GM19397 (cell line): ENCODE measurements around the gene KRT71.
"Not testable (repeated sequence)": the region's sequence is repeated elsewhere in the genome, so short reads cannot be mapped to it uniquely, and the experiment has no call there.

ENCODE experiments used
- ATAC-seq: cut with Tn5 transposase; IDR thresholded peaks from one replicate; pipeline ENCODE4 v1.9.1; 2021; ENCODE audit warnings: mild to moderate bottlenecking, moderate library complexity; ENCODE audit not compliant: unreplicated experiment

KRT71 gene

DNA sequence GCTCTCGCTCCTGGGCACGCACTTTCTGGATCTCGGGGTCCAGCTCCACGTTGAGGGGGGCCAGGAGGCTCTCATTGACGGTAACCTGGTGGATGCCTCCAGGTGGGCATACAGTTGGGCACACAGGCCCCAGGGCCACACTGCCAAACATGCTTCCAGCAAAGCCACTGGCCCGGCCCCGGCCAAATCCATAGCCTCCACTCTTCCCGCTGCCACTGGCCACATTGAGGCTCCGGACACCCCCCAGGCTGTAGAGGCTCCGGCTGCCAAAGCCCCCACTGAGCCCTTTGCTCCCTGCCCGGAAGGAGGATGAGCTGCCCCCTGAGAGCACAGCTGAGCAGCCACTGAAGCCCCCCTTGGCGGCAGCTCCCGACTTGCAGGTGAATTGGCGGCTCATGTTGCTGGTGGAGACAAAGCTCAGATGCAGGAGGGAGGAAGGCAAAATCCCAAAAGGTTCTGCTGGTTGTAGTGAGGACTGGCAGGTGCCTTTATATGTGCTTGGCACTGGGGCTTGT, at the start of gene KRT71:
Gene KRT71, minus strand, starts transcription at position 465 of the 515 bp plus-strand sequence. Its CDS starts 68 bp downstream, at position 397.
- no peak for ATAC-seq

DNA sequence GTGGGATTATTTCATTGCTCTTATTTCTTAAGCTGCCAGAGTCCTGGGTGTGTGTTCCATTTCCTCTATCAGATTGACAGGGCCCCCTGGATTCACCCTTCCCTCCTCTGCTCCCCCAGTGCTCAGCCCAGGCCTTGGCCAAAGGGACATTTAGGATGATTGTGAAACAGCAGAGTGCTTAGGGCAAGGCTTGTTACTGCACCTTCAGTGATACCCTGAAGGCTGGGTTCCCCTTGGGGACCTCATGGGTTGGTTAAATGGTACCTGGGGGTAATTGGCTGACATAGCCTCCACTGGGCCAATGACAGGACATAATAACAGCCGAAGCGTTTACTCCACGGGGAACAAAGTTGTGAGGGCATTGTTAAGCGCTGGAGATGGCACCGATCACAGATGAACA, 49.6 kb upstream of the KRT71 start:
- no peak for ATAC-seq

DNA sequence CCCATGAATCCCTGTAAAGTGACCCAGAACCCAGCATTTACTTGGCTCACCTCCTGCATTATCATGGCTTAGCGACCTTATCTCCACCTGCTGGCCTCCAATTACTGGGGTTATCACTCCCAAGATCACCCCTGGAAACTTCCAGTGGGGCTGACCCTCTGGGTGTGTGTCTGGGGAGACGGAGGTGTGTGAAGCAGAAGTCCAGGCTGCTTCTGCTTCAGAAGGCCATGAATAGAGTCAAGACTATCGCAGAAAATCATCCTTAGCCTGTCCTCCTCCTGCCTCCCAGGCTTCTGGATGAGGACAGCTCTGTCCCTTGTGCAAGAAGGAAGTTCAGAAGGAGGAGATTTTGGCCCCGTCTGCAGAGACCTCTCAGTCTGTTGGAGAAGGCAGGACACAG, 48.7 kb upstream of the KRT71 start:
- no peak for ATAC-seq

DNA sequence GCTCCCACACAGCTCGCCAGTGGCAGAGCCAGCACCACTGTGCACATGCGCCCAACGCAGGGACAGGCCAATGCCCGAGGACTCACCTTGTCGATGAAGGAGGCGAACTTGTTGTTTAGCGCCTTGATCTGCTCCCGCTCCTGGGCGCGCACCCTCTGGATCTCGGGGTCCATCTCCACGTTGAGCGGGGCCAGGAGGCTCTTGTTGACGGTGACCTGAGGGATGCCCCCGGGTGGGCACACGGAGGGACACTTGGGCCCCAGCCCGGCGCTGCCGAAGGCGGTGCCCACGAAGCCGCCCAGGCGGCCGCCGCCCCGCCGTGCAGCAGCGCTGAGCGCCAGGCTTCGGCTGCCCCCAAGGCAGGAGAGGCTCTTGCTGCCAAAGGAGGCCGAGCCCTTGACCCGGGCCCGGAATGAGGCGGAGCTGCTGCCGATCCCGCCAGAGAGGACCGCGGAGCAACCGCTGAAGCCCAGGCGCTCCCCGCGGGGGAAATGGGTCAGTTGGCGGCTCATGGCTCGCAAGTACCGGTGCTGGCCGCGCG, 48.1 kb upstream of the KRT71 start, which contains the start of gene KRT72:
Gene KRT72, minus strand, starts transcription at position 523 of the 541 bp plus-strand sequence. Its CDS starts 11 bp downstream, at position 512.
- no peak for ATAC-seq

DNA sequence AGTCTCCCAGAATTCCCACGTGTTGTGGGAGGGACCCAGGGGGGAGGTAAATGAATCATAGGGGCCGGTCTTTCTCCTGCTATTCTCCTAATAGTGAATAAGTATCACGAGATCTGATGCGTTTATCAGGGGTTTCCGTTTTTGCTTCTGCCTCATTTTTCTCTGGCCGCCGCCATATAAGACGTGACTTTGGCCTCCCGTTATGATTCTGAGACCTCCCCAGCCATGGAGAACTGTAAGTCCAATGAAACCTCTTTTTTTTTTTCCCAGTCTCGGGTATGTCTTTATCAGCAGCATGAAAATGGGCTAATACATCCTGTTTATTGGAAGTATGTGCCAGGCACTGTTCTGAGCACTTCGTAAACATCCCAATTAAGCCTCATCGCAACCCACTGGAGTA, 47.5 kb upstream of the KRT71 start:
- ATAC-seq, result no peak

DNA sequence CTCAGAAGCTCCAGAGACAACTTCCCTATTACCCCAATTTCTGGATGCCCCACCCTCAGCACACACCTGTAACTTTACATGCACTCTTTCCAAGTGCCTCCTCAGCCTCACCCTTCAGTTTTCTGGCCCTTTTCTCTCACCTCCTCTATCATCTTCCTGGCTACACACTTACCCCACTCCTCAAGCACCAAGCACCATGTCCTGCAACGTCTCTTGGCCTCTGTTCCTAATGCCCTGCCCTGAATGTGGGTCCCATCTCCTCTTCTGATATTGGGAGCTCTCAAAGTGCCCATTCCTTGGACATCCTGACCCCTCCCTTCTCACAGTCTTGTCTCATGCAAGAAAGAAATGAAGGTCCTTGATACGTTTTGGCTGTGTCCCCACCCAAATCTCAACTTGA, 47.1 kb upstream of the KRT71 start:
- ATAC-seq, result no peak

DNA sequence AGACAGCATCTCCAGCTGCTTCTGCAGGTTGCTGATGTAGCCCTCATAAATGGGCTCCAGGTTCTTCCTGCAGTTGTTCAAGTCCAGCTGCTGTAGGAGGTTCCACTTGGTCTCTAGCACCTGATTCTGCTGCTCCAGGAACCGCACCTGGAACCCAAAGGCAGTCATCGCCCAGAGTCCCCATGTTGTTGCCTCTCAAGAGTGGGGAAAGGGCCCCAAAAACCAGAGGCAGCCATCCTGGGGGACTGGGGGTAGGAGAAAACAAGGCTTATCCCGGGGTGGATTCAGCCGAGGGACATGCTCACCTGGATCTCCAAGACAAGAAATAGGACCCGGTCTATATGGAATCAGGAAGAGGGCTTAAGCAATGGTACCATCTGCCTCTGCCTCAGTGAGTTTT, 46.0 kb upstream of the KRT71 start:
- ATAC-seq, result no peak

DNA sequence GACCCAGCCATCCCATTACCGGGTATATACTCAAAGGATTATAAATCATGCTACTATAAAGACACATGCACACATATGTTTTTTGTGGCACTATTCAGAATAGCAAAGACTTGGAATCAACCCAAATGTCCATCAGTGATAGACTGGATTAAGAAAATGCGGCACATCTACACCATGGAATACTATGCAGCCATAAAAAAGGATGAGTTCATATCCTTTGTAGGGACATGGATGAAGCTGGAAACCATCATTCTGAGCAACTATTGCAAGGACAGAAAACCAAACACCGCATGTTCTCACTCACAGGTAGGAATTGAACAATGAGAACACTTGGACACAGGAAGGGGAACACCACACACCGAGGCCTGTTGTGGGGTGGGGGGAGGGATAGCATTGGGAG, 41.3 kb upstream of the KRT71 start:
- not testable (repeated sequence) for ATAC-seq

DNA sequence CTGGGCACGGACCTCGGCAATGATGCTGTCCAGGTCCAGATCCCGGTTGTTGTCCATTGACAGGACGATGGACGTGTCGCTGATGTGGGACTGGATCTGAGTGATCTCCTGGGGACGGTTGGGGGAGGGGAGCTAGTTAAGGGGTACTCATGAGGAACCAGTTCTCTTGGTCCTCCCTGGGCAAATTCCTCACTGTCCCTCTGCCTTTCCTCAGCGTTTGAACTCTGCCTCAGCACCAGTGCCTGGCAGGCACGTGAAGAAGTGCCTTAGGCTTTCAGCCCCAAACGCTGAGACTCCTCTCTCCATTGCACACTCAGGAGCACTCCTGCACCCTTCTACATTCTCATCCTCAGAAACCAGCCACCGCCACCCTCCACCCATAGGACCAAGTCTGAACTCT, 38.6 kb upstream of the KRT71 start:
- no peak for ATAC-seq

DNA sequence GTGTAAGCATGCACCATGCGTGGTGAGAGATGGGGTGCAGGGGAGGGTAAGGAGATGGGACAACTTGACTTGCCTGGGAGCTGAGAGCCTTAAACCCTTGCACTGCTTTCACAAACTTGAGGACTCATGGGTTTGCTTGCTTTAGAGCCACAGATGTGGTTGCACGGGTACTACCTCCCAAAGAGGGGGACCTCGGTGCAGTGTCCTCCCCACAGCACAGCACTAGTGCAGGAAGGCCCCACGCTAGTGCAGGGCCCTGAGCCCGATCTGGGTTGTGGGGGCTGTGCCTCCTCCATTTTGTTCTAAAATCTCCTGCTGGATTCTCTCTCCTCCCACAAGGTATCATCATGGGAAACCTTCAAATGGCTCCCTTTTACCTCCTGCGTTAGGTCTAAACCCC, 37.1 kb upstream of the KRT71 start:
- ATAC-seq, result no peak

DNA sequence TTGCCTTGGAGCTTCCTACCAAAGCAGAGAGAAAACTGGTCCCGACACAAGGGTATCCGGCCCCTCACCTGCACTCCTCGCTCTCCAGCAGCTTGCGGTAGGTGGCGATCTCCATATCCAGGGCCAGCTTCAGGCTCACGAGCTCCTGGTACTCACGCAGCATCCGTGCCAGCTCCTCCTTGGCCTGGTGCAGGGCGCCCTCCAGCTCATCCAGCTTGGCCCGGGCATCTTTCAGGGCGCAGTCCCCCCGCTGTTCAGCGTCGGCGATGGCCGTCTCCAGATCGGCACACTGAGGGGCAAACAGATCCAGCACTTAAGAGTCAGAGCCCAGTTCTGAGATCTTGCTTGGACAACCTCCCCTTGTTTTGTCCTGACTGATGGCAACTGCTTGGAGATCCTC, 34.6 kb upstream of the KRT71 start:
- ATAC-seq, result no peak

DNA sequence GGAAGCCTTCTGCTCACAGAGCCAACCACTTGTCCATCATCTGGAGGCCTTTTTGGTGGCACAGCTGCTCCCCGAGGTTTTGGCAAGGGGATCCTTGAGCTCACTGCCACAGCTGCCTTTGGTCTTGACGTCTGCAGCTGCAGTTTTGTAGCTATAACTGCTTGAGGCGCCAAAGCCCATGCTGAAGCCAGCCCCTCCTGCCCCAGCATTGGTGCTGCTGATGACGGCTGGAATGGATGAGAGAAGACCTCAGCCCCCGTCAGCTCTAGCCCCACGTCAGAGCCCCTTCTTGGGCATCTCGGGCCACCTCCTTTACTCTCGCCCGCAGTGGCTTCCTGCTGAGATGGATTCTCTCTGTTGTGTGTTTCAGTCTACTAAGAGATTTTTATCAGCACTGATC, 33.0 kb upstream of the KRT71 start:
- ATAC-seq, result no peak

DNA sequence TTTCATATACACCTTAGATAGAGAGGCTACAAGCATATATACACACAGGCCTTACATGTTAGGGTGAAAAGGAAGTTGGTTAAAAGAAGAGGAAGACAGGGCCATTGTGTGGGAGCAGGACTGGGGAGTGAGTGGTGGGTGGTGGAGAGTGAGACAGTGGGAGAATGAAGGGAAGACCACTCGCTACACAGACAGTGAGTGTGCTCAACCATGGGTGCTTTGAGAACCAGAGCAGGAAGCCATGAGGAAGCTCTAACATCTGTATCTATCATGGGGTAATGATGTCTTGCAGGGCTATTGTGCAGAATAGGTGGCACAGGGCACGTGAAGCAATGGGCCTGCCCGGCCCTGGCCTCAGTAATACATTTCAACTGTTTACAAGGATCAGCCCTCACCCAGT, 32.1 kb upstream of the KRT71 start:
- ATAC-seq, result no peak

DNA sequence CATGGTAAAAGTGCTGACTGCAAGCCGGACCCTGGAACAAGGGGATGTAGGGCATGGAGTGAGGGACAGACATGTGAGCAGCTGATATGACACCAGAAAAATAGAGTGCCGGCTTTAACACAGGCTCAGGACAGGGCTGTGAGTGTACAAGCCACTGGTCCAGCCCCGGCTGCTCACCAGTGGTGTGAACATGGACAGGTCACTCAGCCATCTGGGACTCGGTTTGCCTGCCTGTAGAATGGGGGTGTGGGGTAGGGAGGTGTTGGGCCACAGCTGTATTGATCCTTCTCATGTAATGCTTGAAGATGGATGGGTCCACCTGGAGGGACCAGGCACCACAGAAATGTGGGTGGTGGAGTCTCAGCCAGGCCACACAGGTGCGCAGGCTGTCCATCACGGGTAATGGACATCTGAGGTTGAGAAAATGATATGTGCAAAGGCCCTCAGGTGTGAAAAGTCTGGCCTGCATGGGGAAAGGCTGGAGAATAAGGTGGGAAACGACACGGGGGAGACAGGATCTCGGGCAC, 31.3 kb upstream of the KRT71 start:
- no peak for ATAC-seq

DNA sequence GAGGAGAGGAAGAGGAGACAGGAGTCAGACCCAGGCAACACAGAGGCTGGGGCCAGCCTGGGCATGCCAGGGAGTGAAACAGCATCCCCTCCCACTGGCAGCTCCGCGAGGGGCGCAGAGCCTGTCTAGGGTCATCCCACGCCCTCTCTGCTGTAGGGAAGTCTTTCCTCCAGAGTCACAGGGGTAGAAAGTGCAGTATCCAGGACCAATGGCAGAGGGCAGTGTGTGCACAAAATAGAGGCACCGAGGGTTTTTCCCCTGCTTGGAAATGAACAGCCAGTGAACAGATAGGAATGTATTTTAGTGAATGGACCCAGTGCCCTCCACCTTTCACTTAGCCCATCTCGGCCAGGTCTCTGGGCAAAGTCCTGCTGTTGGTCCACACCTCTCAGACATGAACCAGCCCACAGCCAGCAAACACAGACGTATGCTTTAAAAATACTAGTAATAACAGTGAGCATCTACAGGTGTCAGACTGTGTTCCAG, 30.1 kb upstream of the KRT71 start:
- no peak for ATAC-seq

DNA sequence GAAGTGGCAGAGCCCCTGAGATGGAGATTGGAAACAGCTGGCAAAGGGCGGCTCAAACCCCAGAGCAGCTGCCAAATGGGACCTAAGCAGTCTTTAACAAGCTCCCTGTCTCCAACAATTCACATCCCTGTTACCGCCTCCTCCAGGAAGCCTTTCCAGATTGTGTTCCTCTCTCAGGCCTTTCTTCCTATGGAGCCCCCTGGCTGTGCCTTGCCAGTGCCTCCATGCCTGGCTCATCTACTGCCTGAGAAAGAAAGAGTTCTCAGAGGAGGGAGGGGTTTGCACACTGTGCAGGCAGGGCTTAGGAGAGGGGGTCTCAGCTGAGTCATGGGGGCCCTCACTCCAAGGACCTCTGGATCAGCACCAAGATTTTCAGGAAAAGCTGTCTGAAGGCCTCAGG, 29.5 kb upstream of the KRT71 start:
- ATAC-seq, result no peak

DNA sequence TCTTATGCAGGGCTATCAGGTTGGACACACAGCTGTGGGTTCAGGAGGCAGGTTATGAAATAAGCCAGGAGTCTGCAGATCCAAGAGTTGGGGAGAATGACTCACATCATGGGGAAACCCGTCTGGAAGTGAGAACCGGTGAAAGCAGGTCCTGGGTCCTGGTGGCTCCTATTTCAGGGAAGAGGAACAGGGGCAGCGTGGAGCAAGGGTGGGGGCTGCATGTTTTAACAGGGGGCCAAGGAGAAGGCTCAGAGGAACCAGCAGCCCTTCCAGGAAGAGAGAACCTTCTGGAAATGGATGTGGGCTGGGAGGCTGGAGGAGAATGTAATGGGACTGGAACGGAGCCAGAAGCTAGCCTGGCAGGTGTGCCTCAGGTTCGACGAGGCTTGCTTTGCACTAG, 28.5 kb upstream of the KRT71 start:
- no peak for ATAC-seq

DNA sequence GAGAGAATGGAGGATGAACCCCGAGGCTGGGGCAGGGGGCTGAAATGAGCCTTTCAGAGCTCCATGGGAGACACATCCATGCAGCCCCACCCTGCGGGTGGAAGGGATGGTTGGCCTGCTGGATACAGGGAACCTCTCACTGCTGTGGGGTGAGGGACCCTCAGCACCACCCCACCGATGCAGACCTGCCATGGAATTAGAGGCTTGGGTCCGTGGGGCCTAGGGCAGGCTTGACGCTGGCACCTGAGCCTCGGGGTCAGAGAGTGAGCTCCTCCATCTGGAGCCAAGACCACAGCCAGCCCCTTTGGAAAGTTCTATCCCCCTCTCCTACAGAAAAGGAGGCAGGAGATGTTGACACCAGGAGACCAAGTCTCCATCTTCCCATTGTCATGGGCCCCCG, 28.1 kb upstream of the KRT71 start:
- no peak for ATAC-seq

DNA sequence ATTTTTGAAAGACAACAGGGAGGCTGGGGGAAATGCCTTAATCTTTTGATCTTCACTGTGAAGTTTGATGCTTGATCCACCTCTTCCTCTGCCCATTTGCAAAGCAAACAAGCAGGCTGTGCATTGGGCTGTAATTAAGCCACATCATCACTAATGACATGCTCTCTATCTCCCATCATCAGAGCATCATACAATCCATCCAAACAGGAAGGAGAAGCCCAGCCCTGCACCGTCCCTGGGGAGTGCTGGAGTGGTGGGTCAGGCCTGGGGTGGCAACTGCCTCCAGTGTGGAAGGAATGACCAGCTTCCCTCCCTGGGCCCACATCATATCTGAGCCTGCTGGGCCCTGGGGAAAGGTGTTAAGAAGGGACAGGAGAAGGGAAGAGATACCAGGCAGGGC, 27.6 kb upstream of the KRT71 start:
- no peak for ATAC-seq

DNA sequence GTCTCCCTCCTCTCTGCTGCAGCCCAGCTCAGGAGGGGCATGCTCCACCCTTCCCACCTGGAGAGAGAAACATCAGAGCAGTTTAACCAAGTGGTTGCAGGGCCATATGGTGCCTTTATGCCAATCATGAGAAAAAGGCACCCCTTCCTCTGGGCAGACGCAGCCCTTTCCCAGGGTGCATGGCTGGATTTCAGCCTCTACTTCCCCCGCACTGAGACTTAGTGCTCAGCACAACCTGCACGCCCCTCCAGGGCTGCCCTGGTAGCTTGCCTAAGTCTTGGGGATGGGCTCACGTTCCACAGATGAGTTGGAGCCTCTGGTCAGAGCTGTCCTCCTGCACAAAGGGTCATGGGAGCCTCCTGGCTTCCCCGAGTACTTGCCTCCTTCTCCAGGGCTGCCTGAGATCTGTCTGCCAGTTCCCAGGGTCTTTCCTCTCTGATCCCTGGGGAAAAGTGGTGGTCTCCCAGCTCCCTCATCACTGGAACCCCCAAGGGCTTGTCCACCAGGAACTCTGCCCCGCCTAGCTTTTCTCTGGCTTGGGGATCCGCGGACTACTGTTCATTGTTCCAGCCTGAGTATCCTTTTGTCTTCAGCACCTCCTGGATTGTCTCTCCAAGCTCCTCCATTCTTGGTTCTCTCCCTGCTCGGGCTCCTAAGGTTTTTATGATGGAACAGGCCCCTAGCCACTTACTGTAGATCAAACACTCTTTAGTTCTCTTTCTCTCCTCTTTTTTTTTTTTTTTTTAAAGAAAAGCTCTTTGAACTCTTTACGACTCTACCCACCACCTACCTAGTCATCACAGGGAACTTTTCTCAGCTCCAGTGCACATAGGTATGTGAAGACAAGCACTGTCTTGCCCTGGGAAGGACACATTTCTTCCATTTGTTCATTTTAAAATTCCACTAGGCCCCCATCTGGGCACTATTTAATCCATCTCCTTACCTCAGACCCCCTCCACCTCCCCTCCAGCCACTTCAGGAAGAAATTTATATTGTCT, 26.8 kb upstream of the KRT71 start:
- ATAC-seq, result no peak

DNA sequence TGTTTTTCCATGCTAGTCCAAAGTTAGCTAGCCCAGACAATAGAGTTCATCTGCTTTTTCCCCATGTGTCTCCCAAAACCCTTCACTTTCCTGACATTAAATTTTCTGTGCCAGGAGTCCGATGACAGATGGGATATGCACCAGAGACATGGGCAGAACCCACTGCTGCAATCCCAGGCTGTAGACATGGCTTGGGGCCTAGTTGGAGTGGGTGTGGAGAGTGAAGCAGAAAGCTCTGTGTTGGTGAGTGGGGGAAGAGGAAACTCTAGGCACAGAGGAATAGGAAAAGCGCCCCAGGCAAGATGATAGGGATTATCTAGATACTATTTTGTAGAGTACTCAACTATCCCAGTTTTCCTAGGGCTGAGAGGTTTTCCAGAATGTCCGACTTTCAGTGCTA, 25.5 kb upstream of the KRT71 start:
- no peak for ATAC-seq

DNA sequence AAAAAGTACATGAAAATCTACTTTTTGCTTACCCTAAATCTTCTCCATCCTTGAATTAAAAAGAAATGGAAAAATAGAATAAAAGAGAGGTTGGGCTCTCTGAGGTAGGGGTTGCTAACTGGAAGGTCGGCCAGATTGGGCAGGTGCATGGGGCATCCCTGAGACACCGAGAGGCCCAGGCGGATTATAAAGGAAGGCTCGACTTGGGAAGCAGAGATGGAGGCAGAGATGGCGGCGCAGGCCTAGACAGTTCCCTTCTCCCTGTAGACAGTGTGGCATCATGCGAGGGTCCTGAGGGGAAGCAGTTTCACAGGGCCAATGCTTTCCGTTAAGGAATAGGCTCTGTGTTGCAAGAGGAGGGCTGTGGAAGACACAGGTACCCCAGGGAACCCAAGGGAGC, 24.4 kb upstream of the KRT71 start:
- ATAC-seq, result no peak
